ENCODE data around the gene DENND1B.
A peak's percentile ranks its signal among the peaks of the same experiment; 100 is the strongest.

DENND1B gene

DNA sequence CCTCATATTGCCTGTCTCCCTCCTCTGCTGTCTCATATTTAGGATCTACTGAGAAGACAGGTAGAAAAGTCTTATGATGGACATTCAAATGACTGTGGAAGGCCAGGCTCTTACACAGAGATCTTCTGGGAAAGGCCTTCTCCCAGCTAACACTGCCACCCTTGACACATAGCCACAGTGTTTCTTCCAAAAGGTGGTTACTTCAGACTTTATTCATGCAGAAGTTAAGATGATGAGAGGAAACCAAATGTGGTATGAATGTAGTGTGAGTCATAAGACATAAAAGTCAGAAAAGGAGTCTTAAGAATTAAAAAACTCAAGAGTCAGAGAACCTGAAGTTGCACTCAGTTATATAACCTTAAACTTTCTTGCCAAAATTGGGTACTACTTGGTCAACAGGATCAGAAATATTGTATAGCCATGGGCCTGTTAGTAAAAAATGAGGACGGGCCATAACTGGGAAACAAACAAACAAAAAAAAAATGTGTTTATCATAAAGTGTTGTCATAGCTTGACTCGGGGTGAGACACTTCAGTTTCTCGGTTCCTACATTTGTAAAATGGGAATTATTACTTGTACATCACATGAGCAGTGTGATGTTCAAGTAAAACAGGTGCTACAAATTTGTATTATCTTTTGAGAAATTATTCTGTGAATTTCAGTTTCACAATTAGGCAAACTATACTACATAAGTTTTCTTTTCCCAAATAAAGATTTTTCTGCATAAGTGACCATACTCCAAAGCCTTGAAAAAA, 1.2 kb upstream of the DENND1B start:
- CTCF ChIA-PET = no interaction called here

GRCh38 chr1:197774466-197775281, 606 bp downstream of the DENND1B start:
- Histone ChIP-seq H3K36me3 (ENCODE audit: control insufficient read depth in 2 of 2, insufficient read depth in 1 of 2, low read length in 2 of 2) (no peaks in the 10 kb centered on the region), H3K4me1 (ENCODE audit: control insufficient read depth, insufficient read depth, low read length) (no peaks in the 10 kb centered on the region; the same call in none of the 2 replicates), H3K4me3 (ENCODE audit: low read depth, low read length) (peak overlapping the region; percentile 83), H3K27ac (ENCODE audit: extremely low read depth, low read depth, low read length) (peak overlapping the region; percentile 86), H3K9me3 (ENCODE audit: control insufficient read depth, insufficient read depth, low read depth, low read length) (no peaks in the 10 kb centered on the region)
- POLR2A ChIA-PET = interaction anchor here (0.6 kb wide), 2 partner anchors 37 to 70 kb away, joined by 3 read pairs; no protein-coding TSS in a partner anchor
- CTCF ChIA-PET = no interaction called here
- no peak for TF ChIP-seq HOXC10 (CRISPR knock-in tag; IDR thresholded peaks at IDR 0.05)
- peak; percentile 23; the same call in 1 of the 2 replicates for TF ChIP-seq ZXDB (tag by site-specific recombination; IDR thresholded peaks at IDR 0.05)
- TF ChIP-seq KLF16 (tag by site-specific recombination; IDR thresholded peaks at IDR 0.05) = peak; percentile 63; the same call in 1 of the 2 replicates
- no peak for TF ChIP-seq ZNF24 (tag by site-specific recombination; IDR thresholded peaks at IDR 0.05)
- TF ChIP-seq ZNF23 (tag by site-specific recombination; IDR thresholded peaks at IDR 0.05; ENCODE audit: borderline replicate concordance) = no peak
- TF ChIP-seq ZNF292 (tag by site-specific recombination; IDR thresholded peaks at IDR 0.05; ENCODE audit: borderline replicate concordance, low read depth) = no peak
- peak; percentile 53 for TF ChIP-seq GLIS1 (tag by site-specific recombination; IDR thresholded peaks at IDR 0.05)
- TF ChIP-seq ZNF16 (tag by site-specific recombination; IDR thresholded peaks at IDR 0.05; ENCODE audit: low read depth) = no peak
- no peak for TF ChIP-seq ZNF571 (tag by site-specific recombination; IDR thresholded peaks at IDR 0.05)
- TF ChIP-seq ZNF366 (tag by site-specific recombination; conservative IDR thresholded peaks at IDR 0.05) = no peak
- TF ChIP-seq ZNF335 (tag by site-specific recombination; conservative IDR thresholded peaks at IDR 0.05) = peak; percentile 64
- TF ChIP-seq ZBTB6 (tag by site-specific recombination; IDR thresholded peaks at IDR 0.05) = no peak
- TF ChIP-seq KLF7 (tag by site-specific recombination; IDR thresholded peaks at IDR 0.05; ENCODE audit: borderline replicate concordance) = no peak
- TF ChIP-seq ZNF747 (tag by site-specific recombination; IDR thresholded peaks at IDR 0.05) = no peak
- peak; percentile 58 for TF ChIP-seq ZBTB8A (tag by site-specific recombination; IDR thresholded peaks at IDR 0.05)
- peak; percentile 4; the same call in 1 of the 2 replicates for TF ChIP-seq PATZ1 (tag by site-specific recombination; IDR thresholded peaks at IDR 0.05)
- TF ChIP-seq, protein P1, sequence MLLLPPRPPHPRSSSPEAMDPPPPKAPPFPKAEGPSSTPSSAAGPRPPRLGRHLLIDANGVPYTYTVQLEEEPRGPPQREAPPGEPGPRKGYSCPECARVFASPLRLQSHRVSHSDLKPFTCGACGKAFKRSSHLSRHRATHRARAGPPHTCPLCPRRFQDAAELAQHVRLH (tag by site-specific recombination; IDR thresholded peaks at IDR 0.05) = no peak
- peak; percentile 23; the same call in 1 of the 2 replicates for TF ChIP-seq SP7 (tag by site-specific recombination; IDR thresholded peaks at IDR 0.05)
- peak; percentile 81 for TF ChIP-seq ZBTB20 (tag by site-specific recombination; IDR thresholded peaks at IDR 0.05)
- TF ChIP-seq ZNF174 (tag by site-specific recombination; IDR thresholded peaks at IDR 0.05) = no peak
- TF ChIP-seq REPIN1 (tag by site-specific recombination; IDR thresholded peaks at IDR 0.05; ENCODE audit: low read depth) = no peak

More for the DNA sequence above, 1.2 kb upstream of the DENND1B start:
- H3K4me3 ChIP-seq (ENCODE audit: low read depth, low read length) = no peak overlapping the region
- H3K4me1 ChIP-seq (ENCODE audit: control insufficient read depth, insufficient read depth, low read length) = no peaks in the 10 kb centered on the region; the same call in none of the 2 replicates
- POLR2A ChIA-PET = no interaction called here
- H3K9me3 ChIP-seq (ENCODE audit: control insufficient read depth, insufficient read depth, low read depth, low read length) = no peaks in the 10 kb centered on the region
- H3K27ac ChIP-seq (ENCODE audit: extremely low read depth, low read depth, low read length) = no peak overlapping the region
- no peaks in the 10 kb centered on the region for H3K36me3 ChIP-seq (ENCODE audit: control insufficient read depth in 2 of 2, insufficient read depth in 1 of 2, low read length in 2 of 2)
- TF ChIP-seq TCF7L2 (IDR thresholded peaks at IDR 0.05; ENCODE audit: borderline replicate concordance, low read depth, low read length) = no peak
- TF ChIP-seq, protein P2, sequence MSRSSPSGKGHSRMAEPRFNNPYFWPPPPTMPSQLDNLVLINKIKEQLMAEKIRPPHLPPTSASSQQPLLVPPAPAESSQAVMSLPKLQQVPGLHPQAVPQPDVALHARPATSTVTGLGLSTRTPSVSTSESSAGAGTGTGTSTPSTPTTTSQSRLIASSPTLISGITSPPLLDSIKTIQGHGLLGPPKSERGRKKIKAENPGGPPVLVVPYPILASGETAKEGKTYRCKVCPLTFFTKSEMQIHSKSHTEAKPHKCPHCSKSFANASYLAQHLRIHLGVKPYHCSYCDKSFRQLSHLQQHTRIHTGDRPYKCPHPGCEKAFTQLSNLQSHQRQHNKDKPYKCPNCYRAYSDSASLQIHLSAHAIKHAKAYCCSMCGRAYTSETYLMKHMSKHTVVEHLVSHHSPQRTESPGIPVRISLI (tag by site-specific recombination; IDR thresholded peaks at IDR 0.05) = no peak
- TF ChIP-seq OSR2 (tag by site-specific recombination; IDR thresholded peaks at IDR 0.05) = no peak
- TF ChIP-seq ZNF792 (tag by site-specific recombination; IDR thresholded peaks at IDR 0.05) = no peak
- TF ChIP-seq ZIC2 (tag by site-specific recombination; IDR thresholded peaks at IDR 0.05) = no peak
- no peak for TF ChIP-seq SCRT2 (tag by site-specific recombination; IDR thresholded peaks at IDR 0.05)
- TF ChIP-seq ZNF629 (tag by site-specific recombination; IDR thresholded peaks at IDR 0.05) = no peak
- no peak for TF ChIP-seq ZNF747 (tag by site-specific recombination; IDR thresholded peaks at IDR 0.05)
- no peak for TF ChIP-seq ZNF423 (tag by site-specific recombination; IDR thresholded peaks at IDR 0.05)
- TF ChIP-seq ZNF449 (tag by site-specific recombination; IDR thresholded peaks at IDR 0.05) = no peak
